Stimulated activated CD8-positive, alpha-beta memory T cell treated with anti-CD3 and anti-CD28 coated beads, Interleukin-2, amount 100 ng/mL, for 1 hour (primary cell): ENCODE data around the gene KAT6B.
"Not testable (repeated sequence)": the region's sequence is repeated elsewhere in the genome, so short reads cannot be mapped to it uniquely, and the experiment has no call there.

Experiments used
- DNase-seq, 2 donors: peaks; one replicate each; pipeline ENCODE4 v3.0.0-alpha.2; 2020; ENCODE audit warnings: low read depth in 2 of 2

Gene KAT6B

DNA sequence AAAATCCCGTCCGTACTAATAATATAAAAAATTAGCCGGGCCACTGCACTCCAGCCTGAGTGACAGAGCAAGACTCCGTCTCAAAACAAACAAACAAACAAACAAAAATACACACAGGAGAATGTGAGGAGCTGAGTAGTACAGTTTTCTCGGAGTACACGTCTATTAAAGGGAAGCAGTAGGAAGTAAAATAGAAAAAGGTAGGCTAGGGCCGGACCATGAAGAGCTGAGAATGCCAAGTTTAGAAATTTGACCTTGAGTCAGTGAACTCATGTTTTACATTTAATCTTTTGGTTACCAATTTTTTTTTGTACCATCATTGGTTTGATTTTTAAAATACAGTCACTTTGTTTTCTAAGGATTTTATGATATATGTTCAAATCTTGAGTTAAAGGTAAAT, 64.1 kb downstream of the KAT6B start:
- DNase-seq = no peak

DNA sequence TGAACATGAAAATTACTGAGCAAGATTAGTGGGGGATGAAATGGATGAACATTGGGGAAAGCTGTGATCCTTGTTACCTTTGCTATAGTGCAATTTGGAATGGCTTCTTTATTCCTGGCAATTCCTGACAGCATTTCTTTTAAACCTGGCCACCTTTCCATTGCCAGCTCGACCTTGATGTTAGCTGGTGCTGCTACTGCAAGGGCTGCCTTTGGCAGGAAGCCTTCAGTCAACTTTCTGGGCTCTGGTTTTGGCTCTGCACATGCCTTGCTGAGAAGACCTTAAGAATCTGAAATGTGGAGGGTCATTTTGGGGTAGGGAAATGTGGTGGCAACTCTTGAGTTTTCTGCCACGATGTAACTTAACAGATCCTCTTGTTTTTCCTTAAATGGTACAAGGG, 64.7 kb downstream of the KAT6B start:
- no peak for DNase-seq

DNA sequence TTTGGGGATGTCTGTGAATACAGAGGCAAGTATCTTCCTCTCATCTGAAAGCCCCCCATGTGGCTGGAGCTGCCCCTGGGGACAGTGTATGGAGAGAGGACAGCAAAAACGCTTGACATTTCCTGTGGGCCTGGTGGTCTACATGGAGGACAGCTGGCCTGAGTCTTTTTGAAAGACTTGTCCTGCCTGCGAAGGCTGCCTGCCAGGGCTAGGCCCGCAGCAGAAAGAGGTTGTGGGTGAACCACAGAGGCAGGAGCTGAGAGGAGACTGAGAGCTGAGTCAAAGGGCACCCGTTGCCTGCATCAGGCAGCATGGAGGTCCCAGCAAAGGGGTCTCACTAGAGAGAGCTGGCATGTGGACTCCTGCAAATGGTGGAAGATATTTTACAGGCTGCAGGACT, 66.4 kb downstream of the KAT6B start:
- DNase-seq = no peak

DNA sequence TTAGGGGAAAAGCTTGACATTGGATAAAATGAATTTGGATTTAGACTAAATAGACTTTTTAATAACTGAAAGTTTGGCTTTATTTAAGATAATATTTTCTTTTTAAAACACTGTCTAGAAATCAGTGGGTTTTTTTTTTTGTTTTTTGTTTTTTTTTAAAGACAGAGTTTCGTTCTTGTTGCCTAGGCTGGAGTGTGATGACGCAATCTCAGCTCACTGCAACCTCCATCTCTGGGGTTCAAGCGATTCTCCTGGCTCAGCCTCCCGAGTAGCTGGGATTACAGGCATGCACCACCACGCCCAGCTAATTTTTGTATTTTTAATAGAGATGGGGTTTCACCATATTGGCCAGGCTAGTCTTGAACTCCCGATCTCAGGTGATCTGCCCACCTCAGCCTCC, 66.9 kb downstream of the KAT6B start:
- not testable (repeated sequence) for DNase-seq

DNA sequence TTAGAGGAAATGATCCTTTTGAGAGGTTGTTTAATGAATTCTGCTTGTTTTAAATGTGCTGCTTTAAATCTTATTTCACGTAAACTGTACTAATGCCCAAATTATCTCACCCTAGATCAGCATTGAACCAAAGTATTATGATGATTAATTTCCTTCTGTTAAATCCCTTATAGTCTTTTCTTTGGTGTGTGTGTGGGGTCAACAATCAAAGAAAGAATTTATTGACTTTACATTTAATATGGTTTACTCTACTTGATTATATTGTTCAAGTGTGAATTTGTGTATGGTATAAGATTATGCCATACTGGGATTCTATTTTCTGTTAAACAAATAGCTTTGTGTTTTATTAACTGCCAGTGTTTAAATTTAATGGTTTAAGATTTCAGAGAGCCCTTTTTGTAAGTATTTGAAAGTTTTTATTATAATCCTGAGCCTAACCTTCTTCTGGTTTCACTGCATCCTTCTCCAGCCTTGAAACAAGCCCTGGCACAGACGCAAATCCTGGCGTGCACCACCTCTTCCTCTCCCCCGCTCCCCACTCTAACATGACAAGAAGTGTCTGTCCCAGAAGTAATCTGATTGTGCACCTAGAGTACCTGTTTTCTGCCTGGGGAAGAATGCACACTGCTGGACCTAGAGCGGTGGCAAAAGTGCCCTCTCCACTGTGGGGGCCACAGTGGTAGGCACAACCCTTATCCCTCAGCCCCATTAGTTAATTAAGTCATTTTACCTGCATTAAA, 70.6 kb downstream of the KAT6B start:
- no peak for DNase-seq

DNA sequence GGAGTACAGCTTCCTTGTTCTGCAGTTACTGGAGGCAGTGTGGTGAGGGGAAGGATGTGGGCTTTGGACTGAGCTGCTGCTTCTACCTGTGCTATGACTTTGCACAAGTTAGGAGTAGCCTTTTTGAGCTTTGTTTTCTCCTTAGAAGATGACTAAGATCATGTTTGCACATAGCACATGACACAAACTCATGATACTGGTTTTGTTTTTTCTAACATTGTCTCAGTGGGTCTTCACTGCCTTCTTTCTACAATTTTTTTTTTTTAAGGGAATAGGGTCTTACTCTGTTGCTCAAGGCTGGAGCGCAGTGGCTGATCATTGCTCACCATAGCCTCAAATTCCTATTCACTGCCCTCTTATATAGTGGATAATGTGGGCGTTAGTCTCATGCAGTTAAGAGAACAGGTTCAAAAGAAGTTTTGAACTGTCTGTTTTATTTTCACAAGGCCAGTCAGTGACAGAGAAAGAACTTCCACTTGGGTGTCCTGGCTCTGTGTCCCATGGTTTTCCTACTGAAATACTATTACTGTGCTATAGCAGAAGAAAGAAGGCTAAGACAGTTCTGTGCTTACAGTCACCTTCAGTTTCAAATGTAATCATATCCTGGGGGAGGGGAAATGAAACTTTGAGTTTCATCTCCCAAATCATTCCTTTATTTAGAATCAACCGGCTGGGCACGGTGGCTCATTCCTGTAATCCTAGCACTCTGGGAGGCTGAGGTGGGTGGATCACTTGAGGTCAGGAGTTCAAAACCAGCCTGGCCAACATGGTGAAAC, 72.0 kb downstream of the KAT6B start:
- DNase-seq = no peak

DNA sequence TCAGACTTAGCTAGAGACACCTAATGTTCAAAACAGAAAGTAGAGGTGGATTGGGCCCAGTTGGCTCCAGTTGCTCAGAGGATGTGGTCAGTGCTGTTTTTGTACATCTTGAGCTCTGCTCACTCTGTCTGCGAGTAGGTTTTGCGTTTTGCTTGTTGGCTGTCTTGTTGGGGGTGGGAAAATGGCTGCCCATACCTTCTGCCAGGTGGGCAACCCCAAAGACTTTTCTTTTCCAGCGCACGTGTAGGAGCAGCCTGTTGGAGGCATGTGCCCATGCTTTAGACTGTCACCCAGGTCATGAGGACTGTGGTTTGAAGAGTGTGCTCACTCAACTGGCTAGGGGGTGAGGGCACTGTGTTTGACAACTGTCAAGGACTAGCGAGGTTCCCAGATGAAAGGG, 73.9 kb downstream of the KAT6B start:
- DNase-seq = no peak

DNA sequence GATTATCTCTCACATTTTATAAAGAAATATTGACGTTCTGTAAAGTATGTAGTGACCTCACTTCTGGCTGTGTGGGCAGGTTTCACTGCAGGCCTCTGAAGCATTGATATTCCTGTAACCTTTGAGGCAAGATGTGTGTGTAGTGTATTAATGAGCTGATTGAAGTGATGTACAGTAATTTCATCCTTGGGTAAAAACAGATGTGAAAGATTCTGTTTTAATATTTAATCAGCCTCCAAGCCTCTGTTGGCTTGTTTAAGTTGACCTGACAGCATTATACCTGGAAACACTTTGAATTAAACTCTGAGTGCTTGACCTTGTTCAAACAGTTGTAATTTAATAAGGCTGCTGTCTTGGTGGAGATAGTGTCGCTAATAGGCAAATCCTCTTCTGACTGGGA, 74.9 kb downstream of the KAT6B start:
- DNase-seq = no peak

DNA sequence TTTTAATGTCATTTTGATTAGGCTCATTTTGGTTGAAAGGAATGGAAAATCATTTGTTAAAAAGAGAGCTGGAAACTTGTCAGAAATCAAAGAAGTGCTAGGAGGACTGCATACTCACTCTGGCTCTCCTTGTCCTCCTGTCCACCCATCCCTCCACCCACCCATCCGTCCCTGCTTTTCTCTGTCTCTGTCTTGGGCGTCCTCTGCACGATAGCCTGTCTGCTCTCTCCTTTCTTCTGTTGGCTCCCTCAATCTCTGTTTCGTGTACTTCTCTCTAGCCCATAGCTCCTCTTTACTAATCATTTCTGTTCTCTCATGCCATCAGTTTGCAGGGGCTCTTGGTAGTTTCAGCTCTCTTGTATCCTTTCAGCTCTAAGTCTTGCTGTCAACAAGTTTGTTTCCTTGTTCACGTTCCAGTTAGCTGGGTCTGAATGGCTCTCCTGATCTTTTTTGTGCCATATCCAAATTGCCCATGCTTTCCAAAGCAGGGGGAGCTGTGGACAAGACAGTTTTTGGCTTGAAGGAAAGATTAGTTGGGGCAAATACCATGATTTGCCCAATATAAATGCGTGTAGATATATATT, 75.6 kb downstream of the KAT6B start:
- DNase-seq = no peak

DNA sequence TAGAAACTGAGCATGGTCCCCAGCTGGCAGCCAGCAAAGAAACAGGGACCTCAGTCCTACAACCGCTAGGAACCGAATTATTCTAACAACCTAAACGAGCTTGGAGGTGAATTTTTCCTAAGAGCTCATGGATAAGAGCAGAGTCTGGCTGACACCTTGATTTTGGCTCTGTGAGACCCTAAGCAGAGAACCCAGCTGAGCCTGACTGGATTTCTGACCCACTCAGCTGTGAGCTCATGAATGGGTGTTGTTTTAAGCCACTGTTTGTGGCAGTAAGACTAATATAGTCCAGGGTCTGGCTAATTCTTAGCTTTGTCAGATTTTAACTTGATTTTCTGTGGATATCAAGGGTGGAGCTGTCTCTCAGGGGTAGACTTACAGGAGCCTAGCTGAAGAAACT, 77.1 kb downstream of the KAT6B start:
- no peak for DNase-seq

DNA sequence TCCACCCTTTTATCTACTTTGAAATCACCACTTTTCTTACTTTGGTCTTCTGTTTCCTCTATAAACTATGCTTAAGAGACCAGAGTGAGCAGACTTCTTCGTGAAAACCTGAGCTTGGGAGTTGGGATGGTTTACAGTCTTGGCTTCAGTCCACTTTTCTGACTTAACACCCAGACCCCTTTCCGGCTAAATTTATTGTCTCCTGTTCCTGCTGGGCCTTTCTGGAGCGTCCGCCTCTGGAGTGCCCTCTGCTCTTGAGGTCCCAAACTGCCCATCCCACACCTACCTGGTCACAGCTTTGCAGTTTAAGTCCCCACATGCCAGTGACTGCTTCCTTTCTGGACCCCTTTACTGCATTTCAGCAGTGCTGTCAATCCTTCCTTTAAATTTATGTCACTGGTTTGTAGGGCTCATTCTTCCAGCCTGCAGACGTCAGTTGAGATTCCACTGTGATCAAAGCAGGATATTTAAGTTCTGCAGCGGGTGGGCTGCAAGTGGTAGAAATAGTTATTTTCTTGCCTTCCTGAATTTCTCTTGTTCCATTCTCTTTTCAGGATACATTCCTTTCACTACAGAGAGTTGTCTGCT, 80.3 kb downstream of the KAT6B start:
- no peak for DNase-seq

DNA sequence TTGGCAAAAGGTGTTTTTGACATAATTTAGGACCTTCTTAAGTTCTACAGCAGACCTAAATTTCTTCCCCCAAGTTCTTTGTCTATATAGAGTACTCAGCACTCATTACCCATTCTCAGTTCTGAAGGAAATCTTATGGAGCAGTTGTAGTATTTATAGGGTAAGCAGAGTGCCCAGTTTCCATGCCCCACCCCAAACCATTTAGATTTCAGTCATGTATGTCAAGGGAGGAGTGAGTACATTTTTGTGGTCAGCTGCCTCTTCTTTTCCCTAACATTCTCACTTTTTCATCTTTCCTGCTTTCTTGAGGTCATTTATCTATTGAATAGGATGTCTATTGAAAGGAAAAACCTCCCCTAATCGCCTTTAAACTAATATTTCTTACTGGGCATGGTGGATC, 83.3 kb downstream of the KAT6B start:
- DNase-seq = no peak

DNA sequence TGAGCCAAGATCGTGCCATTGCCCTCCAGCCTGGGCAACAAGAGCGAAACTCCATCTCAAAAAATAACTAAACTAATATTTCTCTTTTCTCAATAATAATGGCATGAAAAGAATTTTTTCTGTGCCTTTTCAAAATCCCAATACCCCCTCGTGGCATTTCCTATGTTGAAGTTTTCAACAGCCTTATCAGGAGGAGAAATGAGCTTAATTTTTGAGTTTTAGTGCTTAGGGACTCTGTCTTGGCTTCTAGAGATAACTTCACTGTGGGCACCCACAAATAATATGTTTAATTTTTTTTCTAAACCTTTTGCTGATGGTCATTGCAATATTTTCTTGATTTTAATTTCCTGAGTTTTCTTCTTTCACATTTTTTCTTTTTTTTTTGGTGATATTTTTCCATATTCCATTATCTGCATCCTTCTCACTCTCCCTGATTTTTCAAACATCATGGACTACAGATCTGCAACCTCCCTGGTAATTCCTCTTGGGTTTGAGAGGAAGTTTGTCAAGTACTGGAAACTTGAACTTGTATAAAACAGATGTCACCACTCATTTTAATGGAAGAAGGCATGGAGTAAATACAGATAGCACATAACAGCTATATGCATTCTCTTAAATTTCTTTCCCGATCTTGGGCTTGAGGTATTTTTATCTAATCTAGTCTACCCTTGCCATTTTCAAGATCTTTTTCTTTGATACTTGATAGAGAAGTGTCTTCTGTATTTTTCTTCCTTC, 84.0 kb downstream of the KAT6B start:
- no peak for DNase-seq

DNA sequence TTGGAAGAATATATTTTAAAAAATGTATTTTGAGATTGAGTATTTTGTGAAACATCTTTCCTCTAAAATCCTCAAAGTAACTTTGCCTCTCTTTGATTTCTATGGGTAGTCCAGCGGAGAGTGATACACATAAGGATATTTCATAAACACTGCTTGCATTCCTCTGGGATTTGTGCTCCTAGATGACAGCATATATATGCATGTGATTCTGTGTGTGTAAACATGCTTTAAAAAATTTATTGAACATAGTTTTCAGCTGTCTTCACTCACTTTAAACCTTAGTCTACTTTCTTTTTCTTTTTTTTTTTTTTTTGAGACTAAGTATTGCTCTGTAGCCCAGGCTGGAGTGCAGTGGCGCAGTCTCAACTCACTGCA, 84.6 kb downstream of the KAT6B start:
- DNase-seq = no peak

DNA sequence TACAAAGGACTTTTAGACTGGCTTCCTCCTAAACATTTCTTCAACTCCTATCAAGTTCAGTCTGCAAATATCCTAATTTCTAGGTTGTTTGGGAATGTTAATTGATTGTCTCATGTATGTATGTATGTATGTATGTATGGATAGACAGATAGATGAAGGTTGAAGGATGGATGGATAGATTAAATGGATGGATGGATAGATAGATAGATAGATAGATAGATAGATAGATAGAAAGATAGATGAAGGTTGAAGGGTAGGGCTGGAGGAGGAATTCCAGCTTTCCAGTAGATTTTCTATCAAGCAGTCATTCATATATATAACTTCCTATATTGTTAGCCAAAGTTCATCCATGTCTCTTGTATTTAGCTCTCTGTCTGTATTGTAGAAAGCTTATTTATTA, 85.8 kb downstream of the KAT6B start:
- no peak for DNase-seq

DNA sequence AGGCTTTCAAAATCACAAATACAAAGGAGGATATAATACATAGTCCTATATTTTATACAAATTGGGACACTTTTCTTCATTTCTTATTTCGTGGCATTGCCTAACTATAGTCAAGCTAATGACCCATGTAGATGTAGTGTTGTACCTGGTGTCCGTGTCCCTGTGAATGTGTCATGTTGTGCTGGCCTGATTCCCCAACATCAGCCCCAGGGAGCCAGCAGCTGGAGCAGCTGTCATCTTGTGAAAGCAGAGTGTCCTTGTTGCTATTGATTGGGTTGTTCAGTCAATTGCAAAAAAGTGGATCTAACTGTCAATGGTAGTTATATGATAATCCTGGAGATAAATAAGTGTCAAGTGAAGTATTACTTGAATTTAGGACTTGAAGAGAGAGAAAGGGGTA, 86.3 kb downstream of the KAT6B start:
- DNase-seq = no peak

DNA sequence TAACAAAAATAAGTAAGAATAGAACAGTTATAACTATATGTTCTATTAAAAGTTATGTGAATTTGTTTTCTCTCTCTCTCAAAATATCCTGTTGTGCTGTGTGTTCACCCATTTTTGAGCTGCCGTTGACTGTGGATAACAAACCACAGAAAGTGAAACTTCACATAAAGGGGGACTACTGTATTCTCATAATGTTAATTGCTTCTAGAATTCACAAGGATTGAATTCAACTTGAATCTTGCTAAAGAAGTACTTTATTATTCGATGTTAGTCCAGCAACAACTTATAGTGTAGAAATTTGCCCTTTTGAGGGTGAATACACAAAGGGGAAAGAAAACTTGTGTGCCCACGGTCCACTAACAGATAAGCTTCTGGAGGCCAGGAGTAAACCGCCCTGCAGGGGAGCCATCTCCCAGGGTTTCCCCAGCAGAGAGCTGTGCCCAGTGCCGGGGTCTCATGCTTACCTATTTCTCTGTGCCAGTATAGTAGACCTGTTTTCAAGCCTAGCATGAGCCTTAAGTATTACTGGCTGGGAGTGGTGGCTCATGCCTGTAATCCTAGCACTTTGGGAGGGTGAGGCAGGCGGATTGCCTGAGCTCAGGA, 87.1 kb downstream of the KAT6B start:
- no peak for DNase-seq

DNA sequence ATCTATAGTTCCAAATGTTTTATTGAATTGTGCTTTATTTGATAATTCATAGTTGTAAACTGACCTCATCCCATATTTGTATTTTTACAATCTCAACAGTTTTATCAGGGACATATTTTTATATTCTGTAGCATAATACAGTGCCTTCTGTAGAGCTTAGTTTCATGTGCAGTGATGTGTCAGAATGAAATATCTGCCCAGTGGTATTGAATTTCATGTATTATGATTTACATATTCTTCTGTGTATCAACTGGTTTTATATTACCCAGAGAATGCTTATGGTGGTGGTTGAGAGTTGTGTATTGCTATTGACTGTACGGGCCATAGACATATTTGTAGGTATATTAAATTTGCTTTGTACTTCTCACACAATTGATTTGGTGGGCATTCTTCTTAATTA, 89.9 kb downstream of the KAT6B start:
- no peak for DNase-seq

DNA sequence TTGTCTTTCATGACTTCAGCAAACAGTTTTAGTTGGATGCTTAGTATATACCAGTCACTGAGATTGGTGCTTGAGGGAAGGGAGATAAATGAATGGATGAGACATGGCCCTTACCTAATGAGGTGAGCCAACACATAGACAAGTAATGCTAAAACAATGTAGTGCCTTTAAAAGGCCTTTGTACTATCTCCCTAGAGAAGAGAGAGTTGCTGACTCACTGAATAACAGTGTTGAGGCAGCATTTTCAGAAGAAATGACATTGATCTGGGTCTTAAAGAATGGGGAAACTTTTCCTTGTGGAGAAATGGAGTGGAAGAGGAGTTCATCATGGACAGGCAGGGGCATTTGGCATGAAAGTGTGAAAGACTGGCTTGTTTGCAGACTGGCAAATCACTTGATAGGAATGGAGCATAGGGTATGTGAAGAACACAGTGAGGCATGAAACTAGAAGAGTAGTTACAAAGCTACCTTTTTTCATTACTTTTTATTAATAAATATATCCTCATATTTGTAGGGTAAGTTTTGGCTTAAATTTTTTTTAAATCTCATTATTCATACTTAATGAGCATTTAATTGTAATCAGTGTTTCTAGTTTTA, 91.2 kb downstream of the KAT6B start:
- no peak for DNase-seq

DNA sequence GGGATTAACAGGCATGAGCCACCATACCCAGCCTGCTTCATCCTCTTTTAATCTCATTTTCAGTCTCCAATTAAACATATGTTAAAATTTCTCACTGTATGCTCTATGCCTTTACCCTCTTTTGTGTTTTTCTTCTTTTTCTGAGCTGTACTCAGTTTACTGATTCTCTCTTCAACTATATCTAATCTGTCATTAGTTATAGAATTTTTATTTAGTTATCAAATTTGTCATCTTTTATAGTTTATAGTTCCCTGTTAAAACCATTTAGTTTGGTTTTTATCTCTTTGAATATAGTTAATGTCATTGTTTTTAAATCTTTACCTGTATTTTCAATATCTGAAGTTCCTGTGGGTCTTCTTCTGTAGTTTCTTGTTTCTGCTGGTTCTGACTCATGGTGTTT, 93.3 kb downstream of the KAT6B start:
- DNase-seq = no peak

DNA sequence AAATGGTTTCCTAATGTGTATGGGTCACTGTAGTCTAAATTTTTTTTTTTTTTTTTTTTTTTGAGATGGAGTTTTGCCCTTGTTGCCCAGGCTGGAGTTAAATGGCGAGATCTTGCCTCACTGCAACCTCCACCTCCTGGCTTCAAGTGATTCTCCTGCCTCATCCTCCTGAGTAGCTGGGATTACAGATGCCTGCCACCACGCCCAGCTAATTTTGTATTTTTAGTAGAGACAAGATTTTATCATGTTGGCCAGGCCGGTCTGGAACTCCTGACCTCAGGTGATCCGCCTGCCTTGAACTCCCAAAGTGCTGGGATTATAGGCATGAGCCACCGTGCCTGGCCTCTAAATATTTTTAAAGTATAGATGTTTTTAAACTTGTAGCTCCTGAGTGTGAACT, 94.7 kb downstream of the KAT6B start:
- DNase-seq = not testable (repeated sequence)
